ENCODE data around the gene PGLYRP1.

GRCh38 chr19:45972081-45972946 lies 50.5 kb downstream of the PGLYRP1 start:
- TF ChIP-seq CTCF (IDR thresholded peaks at IDR 0.05) = no peak
- TF ChIP-seq POLR2A (IDR thresholded peaks at IDR 0.05) = no peak
